ENCODE measurements around the gene FLNB.

GRCh38 chr3:58209933-58210332 is 201.7 kb downstream of the FLNB start:
- no peak for TF ChIP-seq CTCF (IDR thresholded peaks at IDR 0.05)
- no peak for TF ChIP-seq EZH2phosphoT487 (IDR thresholded peaks at IDR 0.05)
- TF ChIP-seq EZH2 (IDR thresholded peaks at IDR 0.05), result no peak
